Measurements from ENCODE around the gene ACAA1. TPM values are rescaled to one million over a fixed set of nuclear protein-coding genes. Genes with fewer than 3 reads are reported as not detected.
"Not testable (repeated sequence)": the region's sequence is repeated elsewhere in the genome, so short reads cannot be mapped to it uniquely, and the experiment has no call there.

The ACAA1 gene
- total and polyA plus RNA-seq, 5 experiments from 2014 or later: 53.5 to 84.3 (median 64.8) TPM

GRCh38 chr3:38164643-38164951 is 27.7 kb upstream of the ACAA1 start:
- Mint-ChIP-seq H3K4me1 (peaks cover 21 to 45% (median 45%) of the 10 kb centered on the region in 4 donors), H3K4me3 (peak overlapping the region; percentile 88 to 97 (median 95)), H3K27me3 (no peaks in the 10 kb centered on the region), H3K36me3 (peaks cover 0 to 4% (median 0%) of the 10 kb centered on the region in 3 donors), H3K27ac (peak overlapping the region; percentile 99 to 100 (median 100)), H3K9me3 (no peaks in the 10 kb centered on the region)
- DNase-seq (no peak), ATAC-seq (peak; percentile 17 to 35)
- POLR2A ChIA-PET: interaction anchor here (1.0 to 5.8 kb wide), 11 partner anchors 10 to 332 kb away, joined by 3 to 192 read pairs (median 5); partner anchors contain the start of genes ACAA1, DLEC1, EXOG and MYD88

DNA sequence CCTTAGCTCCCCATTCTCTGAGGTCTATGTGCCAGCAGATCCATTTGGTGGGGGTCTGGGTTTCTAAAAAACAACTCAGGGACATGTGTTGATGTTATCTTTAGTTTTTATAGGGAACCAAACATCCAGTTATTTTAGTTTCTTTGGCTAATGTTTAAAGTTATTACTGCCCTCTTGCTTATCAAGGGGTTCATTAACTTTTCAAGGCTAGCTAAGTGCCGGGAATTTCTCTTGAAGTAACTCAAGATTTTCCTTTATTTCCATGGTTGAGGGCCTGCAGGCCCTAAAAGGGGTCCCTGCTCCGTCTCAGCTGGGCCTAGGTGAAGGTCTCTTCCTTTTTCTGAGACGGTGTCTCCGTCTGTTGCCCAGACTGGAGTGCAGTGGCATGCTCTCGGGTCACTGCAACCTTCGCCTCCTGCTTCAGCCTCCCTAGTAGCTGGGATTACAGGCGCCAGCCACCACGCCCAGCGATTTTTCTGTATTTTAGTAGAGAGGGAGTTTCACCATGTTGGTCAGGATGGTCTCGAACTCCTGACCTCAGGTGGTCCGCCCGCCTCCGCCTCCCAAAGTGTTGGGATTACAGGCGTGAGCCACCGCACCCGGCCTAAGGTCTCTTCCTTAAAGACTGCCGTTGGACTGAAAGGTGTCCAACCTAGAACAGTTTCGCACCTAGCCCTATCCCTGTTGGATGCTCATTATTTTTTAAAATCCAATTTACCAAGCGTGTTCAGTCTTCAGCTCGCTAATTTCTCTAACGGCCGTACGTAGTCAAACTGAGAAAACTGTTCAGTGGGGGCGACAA is 27.1 kb upstream of the ACAA1 start:
- Mint-ChIP-seq H3K27me3 (no peaks in the 10 kb centered on the region), H3K4me3 (peak overlapping the region; percentile 88 to 97 (median 95)), H3K9me3 (no peaks in the 10 kb centered on the region), H3K4me1 (peaks cover 21 to 40% (median 40%) of the 10 kb centered on the region in 4 donors), H3K36me3 (peaks cover 0 to 4% (median 0%) of the 10 kb centered on the region in 3 donors), H3K27ac (peak overlapping the region; percentile 99 to 100 (median 100))
- POLR2A ChIA-PET: interaction anchor here (1.2 to 5.8 kb wide), 8 partner anchors 10 to 161 kb away, joined by 3 to 192 read pairs (median 6); partner anchors contain the start of genes ACAA1, DLEC1 and MYD88
- no peak for ATAC-seq
- no peak for DNase-seq

- no peak for ATAC-seq
- peak overlapping the region in 8 of 10 donors; percentile 19 to 100 (median 100) for H3K27ac Mint-ChIP-seq
- H3K4me3 Mint-ChIP-seq: peak overlapping the region in 5 of 10 donors; percentile 3 to 67 (median 22)
- peaks cover 0 to 4% (median 0%) of the 10 kb centered on the region in 3 donors for H3K36me3 Mint-ChIP-seq
- H3K9me3 Mint-ChIP-seq: no peaks in the 10 kb centered on the region
- POLR2A ChIA-PET: interaction anchor here (5.8 kb wide), 1 partner anchor 24 kb away, joined by 192 read pairs; the partner anchor contains the start of genes ACAA1 and MYD88
- H3K4me1 Mint-ChIP-seq: peaks cover 21 to 35% (median 32%) of the 10 kb centered on the region in 4 donors
- no peaks in the 10 kb centered on the region for H3K27me3 Mint-ChIP-seq
- DNase-seq: peak in 3 of 10 donors; percentile 22 to 28 (median 27)
Observed at GRCh38 chr3:38163117-38163840, 26.4 kb upstream of the ACAA1 start.

- not testable (repeated sequence) for H3K9me3 Mint-ChIP-seq, ATAC-seq
Observed at GRCh38 chr3:38160704-38161103, 23.8 kb upstream of the ACAA1 start.

GRCh38 chr3:38158472-38158871 is 21.5 kb upstream of the ACAA1 start:
- Mint-ChIP-seq H3K4me3 (no peak overlapping the region), H3K27me3 (no peaks in the 10 kb centered on the region)

More at GRCh38 chr3:38160704-38161103, 23.8 kb upstream of the ACAA1 start:
- H3K27me3 Mint-ChIP-seq, H3K4me3 Mint-ChIP-seq, POLR2A ChIA-PET, H3K4me1 Mint-ChIP-seq, H3K36me3 Mint-ChIP-seq, H3K27ac Mint-ChIP-seq, DNase-seq: not testable (repeated sequence)

DNA sequence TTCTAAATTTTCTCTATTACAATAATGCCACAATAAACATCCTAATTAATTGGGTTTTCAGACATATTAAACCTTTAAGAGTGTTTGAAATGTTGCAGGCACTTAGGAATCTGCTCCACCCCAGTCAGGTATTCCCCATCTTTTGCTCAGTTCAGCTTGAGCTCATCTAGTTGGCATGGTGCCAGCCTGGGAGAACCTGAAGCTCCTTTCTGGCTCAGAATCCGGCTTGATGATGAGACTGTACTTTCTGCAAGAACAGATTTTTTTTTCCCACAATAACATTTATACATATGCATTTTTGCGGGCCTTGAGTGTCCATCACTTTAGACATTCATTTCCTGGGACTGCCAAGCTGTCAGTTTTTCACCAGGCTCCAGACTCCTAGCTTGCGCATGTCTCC is 20.7 kb upstream of the ACAA1 start:
- ATAC-seq: no peak
- no peaks in the 10 kb centered on the region for H3K9me3 Mint-ChIP-seq
- H3K27ac Mint-ChIP-seq: no peak overlapping the region
- no peaks in the 10 kb centered on the region for H3K27me3 Mint-ChIP-seq
- peaks cover 0 to 17% (median 0%) of the 10 kb centered on the region in 4 donors for H3K4me1 Mint-ChIP-seq
- DNase-seq: no peak
- H3K4me3 Mint-ChIP-seq: no peak overlapping the region
- no peaks in the 10 kb centered on the region for H3K36me3 Mint-ChIP-seq
- POLR2A ChIA-PET: no interaction called here

More at GRCh38 chr3:38158472-38158871, 21.5 kb upstream of the ACAA1 start:
- DNase-seq (no peak), ATAC-seq (no peak)
- no peaks in the 10 kb centered on the region for H3K36me3 Mint-ChIP-seq
- no peaks in the 10 kb centered on the region for H3K9me3 Mint-ChIP-seq
- peaks cover 0 to 11% (median 0%) of the 10 kb centered on the region in 4 donors for H3K4me1 Mint-ChIP-seq
- POLR2A ChIA-PET: interaction anchor here (0.9 kb wide), 1 partner anchor 19 kb away, joined by 5 read pairs; no protein-coding TSS in a partner anchor
- no peak overlapping the region for H3K27ac Mint-ChIP-seq

GRCh38 chr3:38157117-38157516 is 20.2 kb upstream of the ACAA1 start:
- H3K4me1 Mint-ChIP-seq: peaks cover 0 to 20% (median under 1%) of the 10 kb centered on the region in 4 donors
- ATAC-seq (no peak), DNase-seq (no peak)
- H3K4me3 Mint-ChIP-seq: no peak overlapping the region
- no peaks in the 10 kb centered on the region for H3K9me3 Mint-ChIP-seq
- no peaks in the 10 kb centered on the region for H3K27me3 Mint-ChIP-seq
- H3K36me3 Mint-ChIP-seq: no peaks in the 10 kb centered on the region
- H3K27ac Mint-ChIP-seq: no peak overlapping the region
- POLR2A ChIA-PET: no interaction called here

DNA sequence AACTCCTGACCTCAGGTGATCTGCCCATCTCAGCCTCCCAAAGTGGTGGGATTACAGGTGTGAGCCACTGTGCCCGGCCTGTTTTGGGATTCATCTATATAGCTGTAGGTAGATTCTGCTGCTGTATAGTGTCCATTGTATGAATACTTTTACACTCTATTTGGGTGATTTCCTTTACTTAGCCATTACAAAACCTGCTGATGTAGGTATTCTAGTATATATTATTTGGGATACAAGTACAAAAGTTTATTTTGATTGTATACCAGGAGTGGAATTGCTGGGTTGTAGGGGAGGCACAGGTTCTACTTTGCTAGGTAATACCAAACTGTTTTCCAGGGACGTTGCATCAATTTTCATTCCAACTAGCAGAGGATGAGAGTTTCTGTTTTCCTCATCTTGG is 18.9 kb upstream of the ACAA1 start:
- Mint-ChIP-seq H3K4me1 (peaks cover 4 to 33% (median 10%) of the 10 kb centered on the region in 4 donors), H3K27ac (no peak overlapping the region), H3K27me3 (no peaks in the 10 kb centered on the region), H3K4me3 (no peak overlapping the region), H3K36me3 (no peaks in the 10 kb centered on the region), H3K9me3 (no peaks in the 10 kb centered on the region)
- ATAC-seq: no peak
- no peak for DNase-seq
- POLR2A ChIA-PET: interaction anchor here (0.7 kb wide), 1 partner anchor 11 kb away, joined by 3 read pairs; no protein-coding TSS in a partner anchor

- POLR2A ChIA-PET: interaction anchor here (0.9 to 1.2 kb wide), 2 partner anchors 10 to 16 kb away, joined by 3 to 9 read pairs; partner anchors contain the start of genes MYD88 and OXSR1
- Mint-ChIP-seq H3K36me3 (no peaks in the 10 kb centered on the region), H3K9me3 (no peaks in the 10 kb centered on the region), H3K27ac (no peak overlapping the region), H3K4me3 (peak overlapping the region in 1 of 10 donors; percentile 49), H3K27me3 (no peaks in the 10 kb centered on the region), H3K4me1 (peaks cover 4 to 41% (median 11%) of the 10 kb centered on the region in 4 donors)
- no peak for ATAC-seq
- no peak for DNase-seq
Observed at GRCh38 chr3:38154625-38155255, 17.8 kb upstream of the ACAA1 start.

DNA sequence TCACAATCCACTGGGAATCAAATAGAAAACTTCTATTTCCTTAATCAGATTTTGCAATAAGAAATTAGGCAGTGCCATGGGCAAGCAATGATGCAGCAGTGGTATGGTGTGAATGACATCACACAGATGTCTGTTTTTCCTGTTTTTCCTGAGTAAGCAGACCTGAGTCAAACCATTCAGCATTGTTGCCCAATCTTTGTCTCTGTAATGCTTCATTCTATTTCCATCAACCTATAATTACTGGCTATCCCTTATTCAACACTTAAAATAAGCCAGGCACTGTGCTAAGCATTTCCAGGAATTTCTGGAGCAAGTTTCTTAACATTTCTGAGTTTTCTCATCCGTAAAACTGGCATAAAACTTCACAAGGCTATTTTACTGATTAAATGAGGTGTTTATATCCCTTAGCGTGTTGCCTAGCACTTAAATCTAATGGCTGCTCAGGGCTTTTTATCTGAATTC is 17.1 kb upstream of the ACAA1 start:
- Mint-ChIP-seq H3K4me3 (no peak overlapping the region), H3K27me3 (no peaks in the 10 kb centered on the region), H3K4me1 (peaks cover 8 to 48% (median 16%) of the 10 kb centered on the region in 4 donors), H3K27ac (no peak overlapping the region), H3K9me3 (no peaks in the 10 kb centered on the region), H3K36me3 (no peaks in the 10 kb centered on the region)
- POLR2A ChIA-PET: interaction anchor here (0.6 to 1.2 kb wide), 3 partner anchors 11 to 16 kb away, joined by 3 to 9 read pairs (median 3); partner anchors contain the start of genes MYD88 and OXSR1
- DNase-seq (no peak), ATAC-seq (no peak)

DNA sequence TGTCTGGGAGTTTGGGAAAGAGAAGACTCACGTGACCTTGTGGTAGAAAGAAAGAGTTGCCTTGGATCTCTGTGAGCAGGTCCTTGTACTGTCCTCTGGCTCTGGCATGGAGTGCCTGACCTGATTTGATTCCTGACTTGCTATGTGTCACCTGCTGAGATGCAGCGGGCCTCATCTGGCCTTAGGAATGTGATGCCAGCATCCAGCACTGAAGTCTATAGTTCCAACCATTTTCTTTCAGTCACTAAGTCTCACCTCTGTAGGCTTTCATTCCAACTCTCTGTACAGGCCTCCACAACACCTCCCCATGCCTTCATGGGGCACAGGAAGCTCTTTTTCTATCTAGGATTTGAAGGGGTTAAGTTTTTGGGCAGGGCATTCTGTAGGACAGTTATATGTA is 16.3 kb upstream of the ACAA1 start:
- no peak overlapping the region for H3K4me3 Mint-ChIP-seq
- H3K27me3 Mint-ChIP-seq: no peaks in the 10 kb centered on the region
- POLR2A ChIA-PET: interaction anchor here (0.6 to 1.1 kb wide), 2 partner anchors 14 to 16 kb away, joined by 3 read pairs; partner anchors contain the start of gene ACAA1
- no peak for ATAC-seq
- no peaks in the 10 kb centered on the region for H3K36me3 Mint-ChIP-seq
- peaks cover 8 to 52% (median 17%) of the 10 kb centered on the region in 4 donors for H3K4me1 Mint-ChIP-seq
- no peaks in the 10 kb centered on the region for H3K9me3 Mint-ChIP-seq
- H3K27ac Mint-ChIP-seq: peak overlapping the region in 2 of 10 donors; percentile 28 to 36
- DNase-seq: no peak

DNA sequence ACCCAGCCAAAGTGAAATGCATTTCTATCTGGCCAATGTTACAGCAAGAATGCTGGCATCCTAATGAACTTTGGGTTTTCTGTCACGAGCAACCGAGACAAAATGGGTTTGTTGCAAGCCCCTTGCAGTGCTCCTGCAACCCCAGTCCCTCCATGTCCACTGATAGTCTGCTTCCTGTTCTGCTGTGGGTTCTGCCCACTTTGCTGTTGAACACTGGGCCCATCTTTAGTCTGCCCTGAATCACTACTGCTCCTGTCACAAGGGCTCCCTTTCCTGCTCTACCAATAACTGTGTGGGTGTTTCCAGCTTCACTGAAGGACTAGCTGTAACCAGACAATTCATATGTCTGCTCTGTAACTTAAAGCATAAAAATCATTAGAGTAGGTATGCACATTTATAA is 15.7 kb upstream of the ACAA1 start:
- H3K27me3 Mint-ChIP-seq: no peaks in the 10 kb centered on the region
- peak overlapping the region in 4 of 10 donors; percentile 57 to 85 (median 70) for H3K27ac Mint-ChIP-seq
- POLR2A ChIA-PET: interaction anchor here (1.1 kb wide), 1 partner anchor 16 kb away, joined by 3 read pairs; the partner anchor contains the start of gene ACAA1
- peaks cover 10 to 58% (median 20%) of the 10 kb centered on the region in 4 donors for H3K4me1 Mint-ChIP-seq
- peaks cover 0 to 5% (median 0%) of the 10 kb centered on the region in 9 donors for H3K9me3 Mint-ChIP-seq
- no peak overlapping the region for H3K4me3 Mint-ChIP-seq
- DNase-seq (no peak), ATAC-seq (no peak)
- H3K36me3 Mint-ChIP-seq: peaks cover 0 to under 1% (median 0%) of the 10 kb centered on the region in 3 donors

Measured in naive thymus-derived CD8-positive, alpha-beta T cell (primary cell).